ENCODE measurements around the gene VAV3. TPM values are rescaled to one million over a fixed set of nuclear protein-coding genes. Genes with fewer than 3 reads are reported as not detected.

VAV3 gene
- total RNA-seq, 1 experiment from 2014 or later, result not detected

- POLR2A ChIA-PET, result no interaction called here
- TF ChIP-seq ELF1 (IDR thresholded peaks at IDR 0.05; ENCODE audit: borderline replicate concordance, low read depth) (no peak), POLR2A (IDR thresholded peaks at IDR 0.05; ENCODE audit: borderline replicate concordance, extremely low read depth, insufficient read depth, insufficient read length) (no peak), ZFX (IDR thresholded peaks at IDR 0.05) (no peak), POLR2AphosphoS5 (IDR thresholded peaks at IDR 0.05; ENCODE audit: low read depth, low read length) (no peak), ATF3 (IDR thresholded peaks at IDR 0.05) (no peak), EZH2 (IDR thresholded peaks at IDR 0.05) (no peak), CEBPB (IDR thresholded peaks at IDR 0.05; ENCODE audit: low read depth) (no peak), EGR1 (IDR thresholded peaks at IDR 0.05; ENCODE audit: low read depth) (no peak), CBX3 (IDR thresholded peaks at IDR 0.05; ENCODE audit: low read depth) (no peak), REST (IDR thresholded peaks at IDR 0.05; ENCODE audit: low read depth) (no peak), RAD21 (IDR thresholded peaks at IDR 0.05; ENCODE audit: low read depth) (no peak), YY1 (IDR thresholded peaks at IDR 0.05; ENCODE audit: extremely low read depth, insufficient replicate concordance, low read depth, low read length) (no peak), ZBTB33 (IDR thresholded peaks at IDR 0.05; ENCODE audit: extremely low read depth, insufficient replicate concordance, low read length) (no peak), ZNF274 (IDR thresholded peaks at IDR 0.05; ENCODE audit: low read depth, low read length) (no peak), SRF (IDR thresholded peaks at IDR 0.05; ENCODE audit: low read depth) (no peak), CTCF (IDR thresholded peaks at IDR 0.05 in 2 of 3, conservative IDR thresholded peaks at IDR 0.05 in 1 of 3; ENCODE audit: borderline replicate concordance in 1 of 3, insufficient read depth in 1 of 3, low read depth in 2 of 3, low read length in 2 of 3) (no peak), EZH2phosphoT487 (IDR thresholded peaks at IDR 0.05; ENCODE audit: borderline replicate concordance) (no peak)
- CTCF ChIA-PET, result no interaction called here
Measured at GRCh38 chr1:107838056-107838455, 126.9 kb downstream of the VAV3 start.

More at GRCh38 chr1:107838056-107838455, 126.9 kb downstream of the VAV3 start:
- intact Hi-C loops (cut with micrococcal nuclease), result no loop called here
- Histone ChIP-seq H3K27me3 (ENCODE audit: insufficient read depth, low read length) (0 out of 2 replicates have a peak, but pooled peaks cover 7% of the 10 kb centered on the region), H3K9ac (ENCODE audit: low read length) (no peak overlapping the region), H3K4me2 (ENCODE audit: low read length) (no peak overlapping the region), H3K36me3 (ENCODE audit: control insufficient read depth in 1 of 2, insufficient read depth in 2 of 2, low read length in 2 of 2) (no peaks in the 10 kb centered on the region), H3K9me2 (ENCODE audit: insufficient read depth) (no peaks in the 10 kb centered on the region), H3K9me3 (ENCODE audit: control insufficient read depth in 1 of 2, insufficient read depth in 1 of 2, low read depth in 1 of 2, low read length in 2 of 2) (no peaks in the 10 kb centered on the region), H3K79me2 (ENCODE audit: insufficient read depth, low read length) (no peaks in the 10 kb centered on the region), H3K27ac (ENCODE audit: low read depth, low read length) (no peak overlapping the region), H4K20me1 (ENCODE audit: insufficient read depth) (no peaks in the 10 kb centered on the region), H3K4me3 (replicated peaks in 1 of 2; ENCODE audit: low read depth in 1 of 2, low read length in 2 of 2) (no peak overlapping the region), H2AFZ (ENCODE audit: low read depth, low read length, poor library complexity, severe bottlenecking) (no peak overlapping the region), H3K4me1 (ENCODE audit: control insufficient read depth in 1 of 2, insufficient read depth in 2 of 2, low read length in 2 of 2) (no peaks in the 10 kb centered on the region)
- BruUV-seq (replicated peaks), result no TSS peak
- DNase-seq (ENCODE audit: low read depth, low spot score) (no peak), ATAC-seq (no peak)
- RAD21 ChIA-PET (ENCODE audit: low non-redundant PET in 1 of 2, low total read pairs in 2 of 2, uncharacterized antibody in 2 of 2, unreplicated experiment in 2 of 2), result no interaction called here
